Neural cell (in vitro differentiated cells): Measurements from ENCODE around the gene NSMCE1. TPM values are rescaled to one million over a fixed set of nuclear protein-coding genes. Genes with fewer than 3 reads are reported as not detected.

Source experiments
- H2AFZ ChIP-seq: fragments of 200-600, 300-800 bp; sonication (generic), shearing (Covaris generic); 2 replicates; pipeline ENCODE4 v1.6.0; 2014; ENCODE audit warnings: low read depth, mild to moderate bottlenecking, antibody characterized with exemption, low read length, moderate library complexity
- H3F3A ChIP-seq: fragments of 200-600 bp; shearing (Covaris generic); 2 replicates; pipeline ENCODE4 v1.6.1; 2016; ENCODE audit warnings: mild to moderate bottlenecking, moderate library complexity, mixed read lengths, antibody characterized with exemption, low read length; ENCODE audit not compliant: insufficient read depth, poor library complexity, severe bottlenecking
- H3K27ac ChIP-seq: fragments of 200-600, 300-800 bp; sonication (generic), shearing (Covaris generic); 2 replicates; pipeline ENCODE4 v1.5.1; 2014; ENCODE audit warnings: mild to moderate bottlenecking, low read length, moderate library complexity
- H3K27me3 ChIP-seq: fragments of 300-800, 200-600 bp; sonication (generic), shearing (Covaris generic); 2 replicates; pipeline ENCODE4 v1.6.0; 2014; ENCODE audit warnings: mild to moderate bottlenecking, low read depth, low read length, moderate library complexity; ENCODE audit not compliant: insufficient read depth
- H3K36me3 ChIP-seq: fragments of 300-800, 200-600 bp; sonication (generic), shearing (Covaris generic); 2 replicates; pipeline ENCODE4 v1.5.1; 2014; ENCODE audit warnings: mild to moderate bottlenecking, antibody characterized with exemption, low read length, moderate library complexity; ENCODE audit not compliant: insufficient read depth
- H3K4me2 ChIP-seq: fragments of 300-800, 200-600 bp; sonication (generic), shearing (Covaris generic); 2 replicates; pipeline ENCODE4 v1.6.0; 2014; ENCODE audit warnings: mild to moderate bottlenecking, low read length
- H3K4me3 ChIP-seq: fragments of 300-800, 200-600 bp; sonication (generic), shearing (Covaris generic); 2 replicates; pipeline ENCODE4 v1.5.1; 2014; ENCODE audit warnings: mild to moderate bottlenecking, low read length, moderate library complexity
- H3K79me2 ChIP-seq: fragments of 200-600 bp; shearing (Covaris generic); replicated peaks from 2 replicates; pipeline ENCODE4 v1.6.0; 2014; ENCODE audit warnings: mild to moderate bottlenecking, low read length, moderate library complexity; ENCODE audit not compliant: insufficient read depth
- H3K9ac ChIP-seq: fragments of 300-800, 200-600 bp; sonication (generic), shearing (Covaris generic); 2 replicates; pipeline ENCODE4 v1.6.1; 2016; ENCODE audit warnings: mild to moderate bottlenecking, low read length, mixed read lengths
- H3K9me2 ChIP-seq: fragments of 200-600 bp; shearing (Covaris generic); 2 replicates; pipeline ENCODE4 v1.6.1; 2016; ENCODE audit warnings: mild to moderate bottlenecking, low read length, mixed read lengths; ENCODE audit not compliant: insufficient read depth
- H3K9me3 ChIP-seq: fragments of 200-600, 300-800 bp; sonication (generic), shearing (Covaris generic); 2 replicates; pipeline ENCODE4 v1.6.1; 2016; ENCODE audit warnings: mild to moderate bottlenecking, mixed run types, low read length, moderate library complexity, mixed read lengths
- H4K20me1 ChIP-seq: fragments of 200-600 bp; shearing (Covaris generic); 2 replicates; pipeline ENCODE4 v1.6.1; 2016; ENCODE audit warnings: mild to moderate bottlenecking, mixed run types; ENCODE audit not compliant: insufficient read depth
- CTCF ChIP-seq: fragments of 450-650 bp; IDR thresholded peaks from 2 replicates; pipeline ENCODE4 v1.5.1; 2014; ENCODE audit warnings: antibody characterized with exemption, mild to moderate bottlenecking, moderate library complexity; ENCODE audit not compliant: poor library complexity, severe bottlenecking
- EP300 ChIP-seq: fragments of 450-650 bp; conservative IDR thresholded peaks from 2 replicates; pipeline ENCODE4 v1.6.1; 2014; ENCODE audit warnings: antibody characterized with exemption, mild to moderate bottlenecking, moderate library complexity; ENCODE audit not compliant: poor library complexity, severe bottlenecking
- EZH2 ChIP-seq: fragments of 200-600, 300-800 bp; shearing (Covaris generic), sonication (generic); IDR thresholded peaks from 2 replicates; pipeline ENCODE4 v1.6.1; 2014; ENCODE audit warnings: antibody characterized with exemption, low read length, borderline replicate concordance, mild to moderate bottlenecking; ENCODE audit not compliant: insufficient read depth, poor library complexity, severe bottlenecking
- MXI1 ChIP-seq: fragments of 450-650 bp; conservative IDR thresholded peaks from 2 replicates; pipeline ENCODE4 v1.6.1; 2014; ENCODE audit warnings: antibody characterized with exemption, mild to moderate bottlenecking; ENCODE audit not compliant: poor library complexity, severe bottlenecking
- POLR2AphosphoS5 ChIP-seq: IDR thresholded peaks from 2 replicates; pipeline ENCODE4 v1.6.1; 2012
- RAD21 ChIP-seq: fragments of 450-650 bp; conservative IDR thresholded peaks from 2 replicates; pipeline ENCODE4 v1.6.1; 2014; ENCODE audit warnings: antibody characterized with exemption, mild to moderate bottlenecking, moderate library complexity
- SMC3 ChIP-seq: fragments of 450-650 bp; conservative IDR thresholded peaks from 2 replicates; pipeline ENCODE4 v1.6.1; 2014; ENCODE audit warnings: antibody characterized with exemption, mild to moderate bottlenecking, moderate library complexity; ENCODE audit not compliant: poor library complexity
- TAF1 ChIP-seq: IDR thresholded peaks from 2 replicates; pipeline ENCODE4 v1.6.1; 2012; ENCODE audit warnings: low read depth
- polyA plus RNA-seq: library from polyadenylated mRNA; depleted of rRNA; stranded (reverse); fragments of >200 nt; gene quantifications from 2 replicates; pipeline ENCODE4 v1.2.3, GENCODE V29; 2014
- TF ChIP-seq, protein P1 (sequence below): IDR thresholded peaks from 2 replicates; pipeline ENCODE4 v1.6.1; 2012; ENCODE audit warnings: borderline replicate concordance

NSMCE1 gene
- polyA plus RNA-seq, 1 donor from 2014 or later: 11.5 TPM

DNA sequence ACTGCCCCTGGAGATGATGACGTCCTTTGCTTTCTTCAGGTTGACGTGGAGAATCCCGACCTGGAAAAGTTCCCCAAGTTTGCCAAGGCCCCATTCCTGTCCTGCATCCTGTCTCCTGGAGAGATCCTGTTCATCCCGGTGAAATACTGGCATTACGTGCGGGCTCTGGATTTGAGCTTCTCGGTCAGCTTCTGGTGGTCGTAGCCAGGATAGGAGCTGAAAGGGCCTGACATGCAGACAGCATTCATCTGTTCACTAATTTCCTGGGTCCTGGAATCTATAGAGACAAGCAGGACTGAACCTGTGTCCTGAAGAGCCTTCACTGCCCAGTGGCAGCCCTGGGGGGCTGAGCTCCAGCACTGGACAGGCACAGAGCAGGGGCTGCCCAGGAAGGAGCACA is 48.0 kb downstream of the NSMCE1 start:
- Histone ChIP-seq H3F3A (no peaks in the 10 kb centered on the region), H3K9ac (no peak overlapping the region), H3K36me3 (no peaks in the 10 kb centered on the region)

DNA sequence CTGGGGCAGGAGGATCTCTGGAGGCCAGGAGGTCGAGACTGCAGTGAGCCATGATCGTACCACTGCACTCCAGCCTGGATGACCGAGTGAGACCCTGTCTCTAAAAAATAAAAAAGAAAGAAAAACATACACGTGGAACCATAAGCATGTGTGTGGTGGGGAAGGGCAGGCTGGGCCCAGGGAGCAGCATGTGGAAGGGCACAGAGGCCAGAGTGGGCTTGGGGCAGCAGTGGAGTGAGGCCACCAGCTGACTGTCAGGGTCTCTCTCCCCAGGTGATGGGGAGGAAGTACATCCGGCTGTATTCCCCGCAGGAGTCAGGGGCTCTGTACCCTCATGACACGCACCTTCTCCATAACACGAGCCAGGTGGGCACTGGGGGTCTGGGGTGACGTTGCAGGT is 48.5 kb downstream of the NSMCE1 start:
- Histone ChIP-seq H3K27me3 (no peaks in the 10 kb centered on the region), H3K9me2 (no peaks in the 10 kb centered on the region), H3F3A (no peaks in the 10 kb centered on the region), H3K79me2 (no peaks in the 10 kb centered on the region), H3K4me2 (no peak overlapping the region), H3K36me3 (no peaks in the 10 kb centered on the region), H2AFZ (no peak overlapping the region), H3K4me3 (no peak overlapping the region), H3K9ac (no peak overlapping the region), H4K20me1 (no peaks in the 10 kb centered on the region), H3K27ac (no peak overlapping the region), H3K9me3 (no peaks in the 10 kb centered on the region)
- TF ChIP-seq EZH2 (no peak), TAF1 (no peak), RAD21 (no peak), EP300 (no peak), MXI1 (no peak), POLR2AphosphoS5 (no peak), SMC3 (no peak), CTCF (no peak)
- TF ChIP-seq, protein P1, sequence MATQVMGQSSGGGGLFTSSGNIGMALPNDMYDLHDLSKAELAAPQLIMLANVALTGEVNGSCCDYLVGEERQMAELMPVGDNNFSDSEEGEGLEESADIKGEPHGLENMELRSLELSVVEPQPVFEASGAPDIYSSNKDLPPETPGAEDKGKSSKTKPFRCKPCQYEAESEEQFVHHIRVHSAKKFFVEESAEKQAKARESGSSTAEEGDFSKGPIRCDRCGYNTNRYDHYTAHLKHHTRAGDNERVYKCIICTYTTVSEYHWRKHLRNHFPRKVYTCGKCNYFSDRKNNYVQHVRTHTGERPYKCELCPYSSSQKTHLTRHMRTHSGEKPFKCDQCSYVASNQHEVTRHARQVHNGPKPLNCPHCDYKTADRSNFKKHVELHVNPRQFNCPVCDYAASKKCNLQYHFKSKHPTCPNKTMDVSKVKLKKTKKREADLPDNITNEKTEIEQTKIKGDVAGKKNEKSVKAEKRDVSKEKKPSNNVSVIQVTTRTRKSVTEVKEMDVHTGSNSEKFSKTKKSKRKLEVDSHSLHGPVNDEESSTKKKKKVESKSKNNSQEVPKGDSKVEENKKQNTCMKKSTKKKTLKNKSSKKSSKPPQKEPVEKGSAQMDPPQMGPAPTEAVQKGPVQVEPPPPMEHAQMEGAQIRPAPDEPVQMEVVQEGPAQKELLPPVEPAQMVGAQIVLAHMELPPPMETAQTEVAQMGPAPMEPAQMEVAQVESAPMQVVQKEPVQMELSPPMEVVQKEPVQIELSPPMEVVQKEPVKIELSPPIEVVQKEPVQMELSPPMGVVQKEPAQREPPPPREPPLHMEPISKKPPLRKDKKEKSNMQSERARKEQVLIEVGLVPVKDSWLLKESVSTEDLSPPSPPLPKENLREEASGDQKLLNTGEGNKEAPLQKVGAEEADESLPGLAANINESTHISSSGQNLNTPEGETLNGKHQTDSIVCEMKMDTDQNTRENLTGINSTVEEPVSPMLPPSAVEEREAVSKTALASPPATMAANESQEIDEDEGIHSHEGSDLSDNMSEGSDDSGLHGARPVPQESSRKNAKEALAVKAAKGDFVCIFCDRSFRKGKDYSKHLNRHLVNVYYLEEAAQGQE: no peak

More for the DNA sequence above, 48.0 kb downstream of the NSMCE1 start:
- Histone ChIP-seq H2AFZ (no peak overlapping the region), H3K9me2 (no peaks in the 10 kb centered on the region), H3K27ac (no peak overlapping the region), H3K79me2 (no peaks in the 10 kb centered on the region), H3K9me3 (no peaks in the 10 kb centered on the region), H4K20me1 (no peaks in the 10 kb centered on the region), H3K27me3 (no peaks in the 10 kb centered on the region), H3K4me2 (no peak overlapping the region), H3K4me3 (no peak overlapping the region)
- TF ChIP-seq EP300 (no peak), EZH2 (no peak)

DNA sequence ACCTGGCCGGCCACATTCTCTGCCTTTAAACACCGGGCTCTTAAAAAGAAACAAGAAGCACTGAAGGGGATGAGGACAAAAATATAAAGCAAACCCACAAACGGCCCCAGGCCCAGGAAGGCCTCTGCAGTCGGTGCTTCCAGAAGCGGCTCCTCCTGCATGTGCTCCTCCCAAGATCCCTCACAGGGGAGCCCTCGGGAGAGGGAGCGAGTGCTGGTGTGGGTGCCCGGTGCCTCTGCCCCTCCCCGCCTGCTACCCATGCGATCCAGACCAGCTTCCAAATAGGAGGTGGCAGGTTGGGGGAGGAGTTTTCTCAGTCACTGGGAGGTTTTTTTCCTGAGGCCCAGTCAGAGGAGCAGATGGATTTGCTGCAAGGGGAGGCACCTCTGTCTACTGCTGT is 49.4 kb downstream of the NSMCE1 start:
- TF ChIP-seq CTCF (no peak), EP300 (no peak), SMC3 (no peak), EZH2 (no peak), TAF1 (no peak), MXI1 (no peak), RAD21 (no peak), POLR2AphosphoS5 (no peak)
- TF ChIP-seq, protein P1: no peak
- Histone ChIP-seq H4K20me1 (no peaks in the 10 kb centered on the region), H3K9me3 (no peaks in the 10 kb centered on the region), H3K4me3 (no peak overlapping the region), H2AFZ (no peak overlapping the region), H3K9ac (no peak overlapping the region), H3K27ac (no peak overlapping the region), H3K79me2 (no peaks in the 10 kb centered on the region), H3K27me3 (no peaks in the 10 kb centered on the region), H3K4me2 (no peak overlapping the region), H3K36me3 (no peaks in the 10 kb centered on the region), H3F3A (no peaks in the 10 kb centered on the region), H3K9me2 (no peaks in the 10 kb centered on the region)
